GM12874 (cell line): ENCODE results near the gene DHRS9.

Experiments
- CTCF ChIP-seq: IDR thresholded peaks from 2 replicates; pipeline ENCODE4 v1.5.1; 2011; ENCODE audit warnings: low read depth, mild to moderate bottlenecking, control low read depth, low read length, moderate library complexity; ENCODE audit not compliant: insufficient read depth

DHRS9 gene

GRCh38 chr2:169143998-169144397 lies 74.6 kb downstream of the DHRS9 start:
- no peak for TF ChIP-seq CTCF
